Measurements from ENCODE around the gene ZNF236. TPM values are rescaled to one million over a fixed set of nuclear protein-coding genes. Genes with fewer than 3 reads are reported as not detected.
"Not testable (repeated sequence)": the region's sequence is repeated elsewhere in the genome, so short reads cannot be mapped to it uniquely, and the experiment has no call there.

ZNF236 gene
- total and polyA plus RNA-seq, 10 of the 15 experiments (the other 5 are each of a cell fraction or from before 2014, with no cell fraction given): 1.0 to 14.4 (median 5.9) TPM

DNA sequence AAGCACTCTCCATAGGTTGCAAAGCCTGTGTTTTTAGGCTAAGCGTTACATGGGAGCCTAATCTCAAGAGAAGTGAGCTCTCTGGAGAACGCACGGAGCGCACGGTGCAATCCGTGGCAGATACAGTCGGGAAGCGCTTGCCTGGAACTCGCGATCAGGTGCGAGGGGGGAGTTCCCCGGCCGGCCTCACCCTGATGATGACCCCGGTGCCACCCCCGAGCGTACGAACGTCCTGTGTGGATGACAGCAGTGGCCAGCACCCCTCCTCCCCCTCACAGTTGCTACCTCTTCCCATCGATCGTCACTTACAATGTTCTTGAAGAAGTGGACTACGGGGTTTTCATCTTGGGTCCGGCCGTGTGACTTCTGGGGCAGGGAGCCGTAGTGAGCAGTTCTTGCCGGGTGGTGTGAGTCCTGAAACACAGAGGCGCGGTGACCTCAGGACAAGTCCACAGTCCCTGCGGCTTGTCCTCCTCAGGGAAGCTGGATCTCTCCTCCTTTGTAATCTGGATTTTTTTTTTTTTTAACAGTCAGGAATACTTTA lies 167.4 kb downstream of the ZNF236 start:
- ChIA-PET CTCF (interaction anchor here (0.9 to 1.2 kb wide), 2 partner anchors 28 to 187 kb away, joined by 3 read pairs; no protein-coding TSS in a partner anchor), RAD21 (ENCODE audit: unreplicated experiment) (no interaction called here), POLR2A (no interaction called here), SMC1A (ENCODE audit: uncharacterized antibody, unreplicated experiment) (interaction anchor here (2.4 kb wide), 1 partner anchor 11 kb away, joined by 6 read pairs; no protein-coding TSS in a partner anchor)
- Histone ChIP-seq H3K4me3 (no peak overlapping the region), H3K27me3 (replicated peaks in 1 of 2; ENCODE audit: control insufficient read depth in 2 of 2, insufficient read depth in 2 of 2, low read length in 1 of 2) (no peaks in the 10 kb centered on the region), H3K9me3 (replicated peaks; ENCODE audit: control insufficient read depth, insufficient read depth, low read length) (no peaks in the 10 kb centered on the region), H3K4me1 (ENCODE audit: control insufficient read depth, insufficient read depth, low read length) (peaks cover 9% of the 10 kb centered on the region; the same call in 1 of the 2 replicates), H3K9ac (ENCODE audit: control insufficient read depth, insufficient read depth, low read length) (no peak overlapping the region), H3K79me2 (ENCODE audit: control insufficient read depth, insufficient read depth, low read length) (no peaks in the 10 kb centered on the region), H3K4me2 (ENCODE audit: control insufficient read depth, insufficient read depth) (0 out of 2 replicates have a peak overlapping the region, but pooled peaks have one; percentile 25), H3K27ac (ENCODE audit: control insufficient read depth, insufficient read depth) (no peak overlapping the region), H2AFZ (ENCODE audit: control insufficient read depth, low read depth, low read length) (no peak overlapping the region), H3K36me3 (ENCODE audit: control insufficient read depth in 2 of 2, insufficient read depth in 2 of 2, low read length in 1 of 2) (no peaks in the 10 kb centered on the region), H4K20me1 (ENCODE audit: control insufficient read depth, insufficient read depth) (no peaks in the 10 kb centered on the region)
- DNase-seq (ENCODE audit: low read depth, low spot score) (no peak), ATAC-seq (no peak), FAIRE-seq (no peak)
- in situ Hi-C loops (cut with MboI): loop anchor here (10.0 kb wide), 1 partner anchor 185 kb away; no protein-coding TSS in a partner anchor
- no peak for TF ChIP-seq TCF7 (IDR thresholded peaks at IDR 0.05; ENCODE audit: borderline replicate concordance)
- TF ChIP-seq RFX5 (IDR thresholded peaks at IDR 0.05; ENCODE audit: low read depth, low read length): no peak
- no peak for TF ChIP-seq ZBED1 (IDR thresholded peaks at IDR 0.05; ENCODE audit: borderline replicate concordance)
- no peak for TF ChIP-seq RB1 (IDR thresholded peaks at IDR 0.05; ENCODE audit: borderline replicate concordance)
- no peak for TF ChIP-seq PAX8 (IDR thresholded peaks at IDR 0.05)
- no peak for TF ChIP-seq IRF4 (IDR thresholded peaks at IDR 0.05; ENCODE audit: low read depth, low read length)
- TF ChIP-seq BHLHE40 (IDR thresholded peaks at IDR 0.05; ENCODE audit: borderline replicate concordance in 1 of 2, low read depth in 2 of 2, low read length in 1 of 2): no peak
- no peak for TF ChIP-seq JUNB (IDR thresholded peaks at IDR 0.05)
- 26% methylated on average over 24 of the region's 28 CpGs for WGBS (ENCODE audit: insufficient coverage, insufficient replicate concordance, low lambda C conversion rate, missing lambda C conversion rate)
- intact Hi-C loops (cut with micrococcal nuclease; ENCODE audit: unreplicated experiment): no loop called here
- no TSS peak for BruUV-seq (replicated peaks)

DNA sequence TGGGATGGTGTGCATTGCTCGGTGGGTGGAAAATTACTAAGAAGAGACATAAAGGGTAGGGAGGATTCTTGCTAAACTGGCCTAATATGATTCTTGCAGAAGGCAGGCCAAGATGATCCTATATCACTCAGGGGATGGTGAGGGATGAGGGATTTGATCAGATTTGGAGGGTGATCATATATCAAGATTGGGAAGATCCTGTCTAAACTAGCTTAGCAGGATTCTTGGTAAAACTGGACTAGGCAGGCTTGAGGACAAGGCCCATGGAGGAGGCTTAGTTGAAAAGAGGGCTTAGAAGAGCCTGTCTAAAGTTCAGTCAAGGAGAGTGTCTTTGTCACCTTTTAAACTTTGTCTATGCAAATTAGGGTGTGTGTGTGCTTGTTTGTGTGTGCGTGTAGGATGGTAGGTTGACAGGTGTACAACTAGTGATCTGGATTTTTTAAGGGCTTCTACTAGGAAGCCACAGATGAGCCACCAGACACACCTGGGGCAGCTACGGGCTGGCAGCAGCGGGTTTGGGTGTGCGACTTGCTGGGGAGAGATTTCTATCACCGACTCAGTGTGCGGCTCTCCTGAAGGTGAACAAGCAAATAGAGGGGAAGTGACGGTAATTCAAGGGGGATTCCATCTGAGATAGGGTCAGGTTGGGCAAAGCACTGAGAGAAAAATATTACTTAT lies 168.1 kb downstream of the ZNF236 start:
- in situ Hi-C loops (cut with MboI); H3K27ac ChIP-seq (ENCODE audit: control insufficient read depth, insufficient read depth); H3K9ac ChIP-seq (ENCODE audit: control insufficient read depth, insufficient read depth, low read length); DNase-seq (ENCODE audit: low read depth, low spot score); H3K79me2 ChIP-seq (ENCODE audit: control insufficient read depth, insufficient read depth, low read length); H3K4me3 ChIP-seq; intact Hi-C loops (cut with micrococcal nuclease; ENCODE audit: unreplicated experiment); H3K36me3 ChIP-seq (ENCODE audit: control insufficient read depth in 2 of 2, insufficient read depth in 2 of 2, low read length in 1 of 2); H3K4me1 ChIP-seq (ENCODE audit: control insufficient read depth, insufficient read depth, low read length); BruUV-seq (replicated peaks); H3K4me2 ChIP-seq (ENCODE audit: control insufficient read depth, insufficient read depth); H4K20me1 ChIP-seq (ENCODE audit: control insufficient read depth, insufficient read depth); H3K27me3 ChIP-seq (replicated peaks in 1 of 2; ENCODE audit: control insufficient read depth in 2 of 2, insufficient read depth in 2 of 2, low read length in 1 of 2); H2AFZ ChIP-seq (ENCODE audit: control insufficient read depth, low read depth, low read length); POLR2A ChIA-PET; H3K9me3 ChIP-seq (replicated peaks; ENCODE audit: control insufficient read depth, insufficient read depth, low read length): not testable (repeated sequence)
- WGBS (ENCODE audit: insufficient coverage, insufficient replicate concordance, low lambda C conversion rate, missing lambda C conversion rate): 18% methylated on average over 8 of the region's 8 CpGs
- ChIA-PET CTCF (interaction anchor here (2.1 kb wide), 1 partner anchor 10 kb away, joined by 10 read pairs; no protein-coding TSS in a partner anchor), SMC1A (ENCODE audit: uncharacterized antibody, unreplicated experiment) (interaction anchor here (2.4 kb wide), 1 partner anchor 10 kb away, joined by 6 read pairs; no protein-coding TSS in a partner anchor), RAD21 (ENCODE audit: unreplicated experiment) (interaction anchor here (1.1 to 2.2 kb wide), 3 partner anchors 10 to 221 kb away, joined by 4 to 8 read pairs (median 5); no protein-coding TSS in a partner anchor)
- ATAC-seq (peak; percentile 27), FAIRE-seq (peak; percentile 68)
